Left ventricle myocardium inferior (tissue), 1 donor: ENCODE measurements around the gene MYOZ2. TPM values are rescaled to one million over a fixed set of nuclear protein-coding genes. Genes with fewer than 3 reads are reported as not detected.
A peak's percentile ranks its signal among the peaks of the same experiment; 100 is the strongest.

Source experiments
- DNase-seq: peaks from one replicate; pipeline ENCODE4 v3.0.0-alpha.2; 2020
- H3K27ac ChIP-seq: fragments of 200-600 bp; replicated peaks from 2 replicates; pipeline ENCODE4 v1.8.0; 2021
- H3K27me3 ChIP-seq: fragments of 200-600 bp; 2 replicates; pipeline ENCODE4 v1.8.0; 2021; ENCODE audit warnings: low read depth
- H3K36me3 ChIP-seq: fragments of 200-600 bp; 2 replicates; pipeline ENCODE4 v1.8.0; 2021
- H3K4me1 ChIP-seq: fragments of 200-600 bp; 2 replicates; pipeline ENCODE4 v1.8.0; 2021
- H3K4me3 ChIP-seq: fragments of 200-600 bp; 2 replicates; pipeline ENCODE4 v1.8.0; 2021; ENCODE audit warnings: mild to moderate bottlenecking, moderate library complexity
- H3K9me3 ChIP-seq: fragments of 200-600 bp; replicated peaks from 2 replicates; pipeline ENCODE4 v1.8.0; 2021
- CTCF ChIP-seq: fragments of 200-600 bp; IDR thresholded peaks from 2 replicates; pipeline ENCODE4 v1.8.0; 2021; ENCODE audit warnings: antibody characterized with exemption, mild to moderate bottlenecking, borderline replicate concordance
- intact Hi-C: fragments of 100-400 bp; cut with micrococcal nuclease; formaldehyde crosslinking; loops from one replicate; pipeline ENCODE4 v1.11.0; 2022
- total RNA-seq: library from RNA; stranded (reverse); fragmentation: NEBNext Ultra II Directional; extraction: Animal tissue kit (Norgen Biotek cat#: 25700); gene quantifications from one replicate; pipeline ENCODE4 v1.2.1, GENCODE V29; 2021
- donor health status: DM: no; HTN: yes; CAD: no; lungs with severe emphysema.

MYOZ2 gene
- total RNA-seq, 1 donor from 2014 or later = 843 TPM

GRCh38 chr4:119128148-119128547, 7.5 kb upstream of the MYOZ2 start:
- no peak for TF ChIP-seq CTCF
- no peak for DNase-seq
- peak overlapping the region; percentile 54 for H3K4me3 ChIP-seq
- H3K36me3 ChIP-seq = no peaks in the 10 kb centered on the region
- H3K9me3 ChIP-seq = no peaks in the 10 kb centered on the region
- H3K27ac ChIP-seq = peak overlapping the region; percentile 91
- peaks cover 60% of the 10 kb centered on the region for H3K4me1 ChIP-seq
- intact Hi-C loops = no loop called here
- H3K27me3 ChIP-seq = no peaks in the 10 kb centered on the region

- H3K36me3 ChIP-seq = no peaks in the 10 kb centered on the region
- H3K4me3 ChIP-seq = no peak overlapping the region
- no peak for DNase-seq
- intact Hi-C loops = no loop called here
- H3K27me3 ChIP-seq = no peaks in the 10 kb centered on the region
- H3K4me1 ChIP-seq = peaks cover 57% of the 10 kb centered on the region
- H3K27ac ChIP-seq = peak overlapping the region; percentile 91
- TF ChIP-seq CTCF = no peak
- H3K9me3 ChIP-seq = no peaks in the 10 kb centered on the region
Observed at GRCh38 chr4:119130365-119131065, 5.1 kb upstream of the MYOZ2 start.

- no peak for DNase-seq
- Histone ChIP-seq H3K27me3 (no peaks in the 10 kb centered on the region), H3K9me3 (no peaks in the 10 kb centered on the region), H3K4me1 (peaks cover 53% of the 10 kb centered on the region), H3K4me3 (no peak overlapping the region), H3K27ac (peak overlapping the region; percentile 91), H3K36me3 (no peaks in the 10 kb centered on the region)
- intact Hi-C loops = no loop called here
- no peak for TF ChIP-seq CTCF
Observed at GRCh38 chr4:119131164-119131563, 4.5 kb upstream of the MYOZ2 start.

GRCh38 chr4:119132306-119132705, 3.3 kb upstream of the MYOZ2 start:
- intact Hi-C loops = no loop called here

GRCh38 chr4:119136546-119136945, 914 bp downstream of the MYOZ2 start:
- no peak for DNase-seq
- Histone ChIP-seq H3K4me3 (peak overlapping the region; percentile 66), H3K9me3 (no peaks in the 10 kb centered on the region), H3K27ac (peak overlapping the region; percentile 91), H3K4me1 (peaks cover 47% of the 10 kb centered on the region), H3K36me3 (peaks cover 7% of the 10 kb centered on the region), H3K27me3 (no peaks in the 10 kb centered on the region)
- intact Hi-C loops = no loop called here
- TF ChIP-seq CTCF = no peak

More at GRCh38 chr4:119132306-119132705, 3.3 kb upstream of the MYOZ2 start:
- no peak for DNase-seq
- Histone ChIP-seq H3K4me3 (no peak overlapping the region), H3K36me3 (no peaks in the 10 kb centered on the region), H3K27ac (peak overlapping the region; percentile 91), H3K4me1 (peaks cover 44% of the 10 kb centered on the region), H3K9me3 (no peaks in the 10 kb centered on the region), H3K27me3 (no peaks in the 10 kb centered on the region)
- no peak for TF ChIP-seq CTCF
